Thyroid gland (tissue), 4 donors: ENCODE measurements around the gene POT1. TPM values are rescaled to one million over a fixed set of nuclear protein-coding genes. Genes with fewer than 3 reads are reported as not detected.

Source experiments
- DNase-seq, 2 donors: peaks; one replicate each; pipeline ENCODE4 v3.0.0-alpha.2; 2019
- H3K27ac ChIP-seq, 3 donors: fragments of 200-600 bp; sonication (generic); 1 replicate in 2 of 3; 2 replicates in 1 of 3; pipeline ENCODE4 v1.5.1; 2016 to 2019; ENCODE audit warnings: mild to moderate bottlenecking in 1 of 3, moderate library complexity in 1 of 3
- H3K27me3 ChIP-seq: fragments of 200-600 bp; sonication (generic); one replicate; pipeline ENCODE4 v1.5.1; 2019
- H3K36me3 ChIP-seq, 2 donors: fragments of 200-600 bp; sonication (generic); one replicate each; pipeline ENCODE4 v1.5.1; 2016 to 2019
- H3K4me1 ChIP-seq, 2 donors: fragments of 200-600 bp; sonication (generic); one replicate each; pipeline ENCODE4 v1.5.1; 2017 to 2019
- H3K4me3 ChIP-seq, 3 donors: fragments of 200-600 bp; sonication (generic); replicated peaks in 1 of 3; 1 replicate in 2 of 3; 2 replicates in 1 of 3; pipeline ENCODE4 v1.5.1; 2016; ENCODE audit warnings: mild to moderate bottlenecking in 1 of 3
- H3K9me3 ChIP-seq: fragments of 200-600 bp; sonication (generic); one replicate; pipeline ENCODE4 v1.5.1; 2017
- POLR2A ChIP-seq, 2 donors: fragments of 450-650 bp; IDR thresholded peaks; one replicate each; pipeline ENCODE4 v1.6.1; 2017; ENCODE audit warnings: antibody characterized with exemption in 2 of 2, mild to moderate bottlenecking in 2 of 2, moderate library complexity in 1 of 2
- WGBS, 2 donors: methylation state at CpG; one replicate each; pipeline ENCODE4 v1.1.5; 2017; 5-methylcytosine and 5-hydroxymethylcytosine counted together
- intact Hi-C: fragments of 100-400 bp; cut with DNase I; formaldehyde crosslinking; loops from one replicate; pipeline ENCODE4 v1.15.1; 2023
- total RNA-seq, 4 donors: library from RNA; depleted of rRNA; stranded (reverse); fragments of >200 nt; gene quantifications; one replicate each; pipeline ENCODE4 v1.2.3, GENCODE V29; 2016
- TF ChIP-seq, protein P1 (sequence below), 6 experiments: fragments of 200-600 bp in 3 of 6; fragments of 450-650 bp in 3 of 6; sonication (generic) in 3 of 6; IDR thresholded peaks; one replicate each; pipeline ENCODE4 v1.5.1; 2016 to 2019; ENCODE audit warnings: antibody characterized with exemption in 6 of 6, mild to moderate bottlenecking in 2 of 6, inconsistent platforms in 1 of 6, moderate library complexity in 1 of 6

POT1 gene
- total RNA-seq, 4 donors from 2014 or later: 30.6 to 48.4 (median 35.4) TPM

DNA sequence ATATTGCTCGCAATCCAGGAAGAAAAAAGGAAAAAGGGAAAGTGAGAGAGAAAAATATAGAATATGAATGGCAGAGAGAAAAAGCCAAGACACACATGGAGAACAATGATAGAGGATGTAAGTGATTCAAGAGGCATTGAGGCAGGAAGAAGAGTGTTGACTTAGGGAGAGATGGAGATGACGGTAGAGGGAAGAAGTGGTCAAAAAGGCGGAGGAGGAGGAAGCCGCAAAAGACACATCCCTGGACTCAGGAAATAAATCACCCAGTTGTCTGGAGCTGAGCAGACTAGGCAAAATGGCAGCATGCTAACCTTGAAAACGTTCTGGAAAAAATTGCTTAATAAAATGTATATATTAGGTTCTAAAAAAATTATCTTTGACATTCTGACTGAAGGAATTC lies 146.4 kb downstream of the POT1 start:
- intact Hi-C loops: no loop called here
- TF ChIP-seq POLR2A (IDR thresholded peaks at IDR 0.05): no peak
- TF ChIP-seq, protein P1, sequence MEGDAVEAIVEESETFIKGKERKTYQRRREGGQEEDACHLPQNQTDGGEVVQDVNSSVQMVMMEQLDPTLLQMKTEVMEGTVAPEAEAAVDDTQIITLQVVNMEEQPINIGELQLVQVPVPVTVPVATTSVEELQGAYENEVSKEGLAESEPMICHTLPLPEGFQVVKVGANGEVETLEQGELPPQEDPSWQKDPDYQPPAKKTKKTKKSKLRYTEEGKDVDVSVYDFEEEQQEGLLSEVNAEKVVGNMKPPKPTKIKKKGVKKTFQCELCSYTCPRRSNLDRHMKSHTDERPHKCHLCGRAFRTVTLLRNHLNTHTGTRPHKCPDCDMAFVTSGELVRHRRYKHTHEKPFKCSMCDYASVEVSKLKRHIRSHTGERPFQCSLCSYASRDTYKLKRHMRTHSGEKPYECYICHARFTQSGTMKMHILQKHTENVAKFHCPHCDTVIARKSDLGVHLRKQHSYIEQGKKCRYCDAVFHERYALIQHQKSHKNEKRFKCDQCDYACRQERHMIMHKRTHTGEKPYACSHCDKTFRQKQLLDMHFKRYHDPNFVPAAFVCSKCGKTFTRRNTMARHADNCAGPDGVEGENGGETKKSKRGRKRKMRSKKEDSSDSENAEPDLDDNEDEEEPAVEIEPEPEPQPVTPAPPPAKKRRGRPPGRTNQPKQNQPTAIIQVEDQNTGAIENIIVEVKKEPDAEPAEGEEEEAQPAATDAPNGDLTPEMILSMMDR (IDR thresholded peaks at IDR 0.05): no peak
- WGBS, 2 donors: 68 to 74% methylated on average over 5 of the region's 5 CpGs

GRCh38 chr7:124781907-124782734 lies 147.5 kb downstream of the POT1 start:
- peaks cover 0 to 4% of the 10 kb centered on the region in 2 donors for H3K4me1 ChIP-seq
- TF ChIP-seq, protein P1 (IDR thresholded peaks at IDR 0.05): no peak
- TF ChIP-seq POLR2A (IDR thresholded peaks at IDR 0.05): no peak
- H3K27me3 ChIP-seq: no peaks in the 10 kb centered on the region
- intact Hi-C loops: no loop called here
- WGBS, 2 donors: 47 to 51% methylated on average over 12 of the region's 12 CpGs
- no peak overlapping the region for H3K4me3 ChIP-seq
- H3K27ac ChIP-seq: no peak overlapping the region
- no peaks in the 10 kb centered on the region for H3K9me3 ChIP-seq
- H3K36me3 ChIP-seq: no peaks in the 10 kb centered on the region
- DNase-seq: no peak

More for the DNA sequence above, 146.4 kb downstream of the POT1 start:
- H3K36me3 ChIP-seq: no peaks in the 10 kb centered on the region
- DNase-seq: no peak
- H3K9me3 ChIP-seq: no peaks in the 10 kb centered on the region
- peaks cover 0 to 4% of the 10 kb centered on the region in 2 donors for H3K4me1 ChIP-seq
- H3K4me3 ChIP-seq: no peak overlapping the region
- no peak overlapping the region for H3K27ac ChIP-seq
- no peaks in the 10 kb centered on the region for H3K27me3 ChIP-seq

GRCh38 chr7:124781418-124781817 lies 148.2 kb downstream of the POT1 start:
- intact Hi-C loops: no loop called here
- TF ChIP-seq POLR2A (IDR thresholded peaks at IDR 0.05): no peak
- TF ChIP-seq, protein P1 (IDR thresholded peaks at IDR 0.05): no peak

GRCh38 chr7:124780608-124781007 lies 149.0 kb downstream of the POT1 start:
- TF ChIP-seq, protein P1 (IDR thresholded peaks at IDR 0.05): no peak
- no peak for TF ChIP-seq POLR2A (IDR thresholded peaks at IDR 0.05)
- Histone ChIP-seq H3K27me3 (no peaks in the 10 kb centered on the region), H3K9me3 (no peaks in the 10 kb centered on the region), H3K36me3 (no peaks in the 10 kb centered on the region), H3K4me3 (no peak overlapping the region), H3K4me1 (peaks cover 0 to 4% of the 10 kb centered on the region in 2 donors), H3K27ac (no peak overlapping the region)
- intact Hi-C loops: no loop called here
- WGBS, 2 donors: 97 to 100% methylated on average over 1 of the region's 1 CpG
- no peak for DNase-seq

More at GRCh38 chr7:124781418-124781817, 148.2 kb downstream of the POT1 start:
- WGBS, 2 donors: 86 to 95% methylated on average over 2 of the region's 2 CpGs
- Histone ChIP-seq H3K4me1 (peaks cover 0 to 4% of the 10 kb centered on the region in 2 donors), H3K9me3 (no peaks in the 10 kb centered on the region), H3K27ac (no peak overlapping the region), H3K36me3 (no peaks in the 10 kb centered on the region), H3K4me3 (no peak overlapping the region), H3K27me3 (no peaks in the 10 kb centered on the region)
- no peak for DNase-seq

DNA sequence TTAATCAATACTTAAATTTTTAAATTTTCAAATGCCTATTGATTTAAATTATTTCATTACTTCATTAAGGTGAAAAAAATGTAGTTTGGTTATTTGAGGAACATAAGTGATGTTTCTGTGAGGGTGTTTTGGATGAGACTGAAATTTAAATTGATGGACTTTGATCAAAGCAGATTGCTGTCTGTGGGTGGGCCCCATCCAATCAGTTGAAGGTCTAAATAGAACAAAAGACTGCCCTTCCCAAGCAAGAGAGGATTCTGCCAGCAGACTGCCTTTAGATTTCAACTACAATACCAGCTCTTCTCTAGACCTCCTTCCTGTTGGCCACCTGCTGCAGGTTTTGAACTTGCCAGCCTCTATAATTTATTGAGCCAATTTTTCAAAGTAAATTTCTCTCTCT lies 149.6 kb downstream of the POT1 start:
- no peak overlapping the region for H3K27ac ChIP-seq
- TF ChIP-seq POLR2A (IDR thresholded peaks at IDR 0.05): no peak
- TF ChIP-seq, protein P1 (IDR thresholded peaks at IDR 0.05): no peak
- no peak for DNase-seq
- H3K4me3 ChIP-seq: no peak overlapping the region
- H3K27me3 ChIP-seq: no peaks in the 10 kb centered on the region
- intact Hi-C loops: no loop called here
- peaks cover 0 to 4% of the 10 kb centered on the region in 2 donors for H3K4me1 ChIP-seq
- H3K36me3 ChIP-seq: no peaks in the 10 kb centered on the region
- no peaks in the 10 kb centered on the region for H3K9me3 ChIP-seq
